HG02938 (cell line): ENCODE measurements around the gene PDE6C.

Experiments
- ATAC-seq: cut with Tn5 transposase; IDR thresholded peaks from one replicate; pipeline ENCODE4 v1.9.1; 2021; ENCODE audit warnings: mild to moderate bottlenecking, moderate library complexity; ENCODE audit not compliant: unreplicated experiment

The PDE6C gene

GRCh38 chr10:93612311-93612710 lies at the start of gene PDE6C:
TSS of gene PDE6C (plus strand) at chr10:93612537. CDS start at chr10:93612726, 189 bp downstream.
- ATAC-seq = no peak

GRCh38 chr10:93565446-93565845 lies 46.9 kb upstream of the PDE6C start:
- ATAC-seq = no peak

GRCh38 chr10:93566435-93567276 lies 45.7 kb upstream of the PDE6C start, which contains the start of gene FFAR4:
TSS of gene FFAR4 (plus strand) at chr10:93566665. CDS start at chr10:93566721, 56 bp downstream.
- ATAC-seq = no peak

- ATAC-seq = no peak
Observed at GRCh38 chr10:93567277-93568104, 44.8 kb upstream of the PDE6C start.

GRCh38 chr10:93568105-93568390 lies 44.3 kb upstream of the PDE6C start:
- ATAC-seq = no peak

GRCh38 chr10:93570383-93570782 lies 42.0 kb upstream of the PDE6C start:
- no peak for ATAC-seq

- no peak for ATAC-seq
Observed at GRCh38 chr10:93572606-93573005, 39.7 kb upstream of the PDE6C start.

GRCh38 chr10:93573051-93573909 lies 39.1 kb upstream of the PDE6C start:
- ATAC-seq = no peak

- ATAC-seq = no peak
Observed at GRCh38 chr10:93573924-93574323, 38.4 kb upstream of the PDE6C start.

- no peak for ATAC-seq
Observed at GRCh38 chr10:93576888-93577287, 35.4 kb upstream of the PDE6C start.

GRCh38 chr10:93577565-93577964 lies 34.8 kb upstream of the PDE6C start:
- ATAC-seq = no peak

- ATAC-seq = no peak
Observed at GRCh38 chr10:93579089-93579488, 33.2 kb upstream of the PDE6C start.

- no peak for ATAC-seq
Observed at GRCh38 chr10:93579985-93580711, 32.2 kb upstream of the PDE6C start.

- ATAC-seq = no peak
Observed at GRCh38 chr10:93580828-93581227, 31.5 kb upstream of the PDE6C start.

- no peak for ATAC-seq
Observed at GRCh38 chr10:93584445-93584844, 27.9 kb upstream of the PDE6C start.

GRCh38 chr10:93589648-93590562 lies 22.4 kb upstream of the PDE6C start:
- no peak for ATAC-seq

GRCh38 chr10:93590638-93591037 lies 21.7 kb upstream of the PDE6C start:
- ATAC-seq = no peak

- ATAC-seq = no peak
Observed at GRCh38 chr10:93591065-93591808, 21.1 kb upstream of the PDE6C start.

GRCh38 chr10:93593254-93593653 lies 19.1 kb upstream of the PDE6C start:
- no peak for ATAC-seq
